GM12872 (cell line): Measurements from ENCODE around the gene PEDS1.
A peak's percentile ranks its signal among the peaks of the same experiment; 100 is the strongest.

ENCODE experiments used
- CTCF ChIP-seq: IDR thresholded peaks from 3 replicates; pipeline ENCODE4 v1.5.1; 2011; ENCODE audit warnings: low read depth, mild to moderate bottlenecking, low read length, moderate library complexity; ENCODE audit not compliant: insufficient read depth

Gene PEDS1

GRCh38 chr20:50122763-50123162 lies 30.8 kb downstream of the PEDS1 start:
- TF ChIP-seq CTCF, result no peak

GRCh38 chr20:50121858-50122271 lies 31.7 kb downstream of the PEDS1 start:
- no peak for TF ChIP-seq CTCF

GRCh38 chr20:50120935-50121693 lies 32.4 kb downstream of the PEDS1 start:
- TF ChIP-seq CTCF, result peak; percentile 95

- no peak for TF ChIP-seq CTCF
Measured at GRCh38 chr20:50118203-50118602, 35.3 kb downstream of the PEDS1 start.

GRCh38 chr20:50116368-50116999 lies 37.0 kb downstream of the PEDS1 start:
- TF ChIP-seq CTCF, result no peak

- TF ChIP-seq CTCF, result no peak
Measured at GRCh38 chr20:50115591-50116367, 37.7 kb downstream of the PEDS1 start.

- TF ChIP-seq CTCF, result no peak
Measured at GRCh38 chr20:50115041-50115512, 38.4 kb downstream of the PEDS1 start.
